NCI-H524 (cell line): ENCODE data around the gene AGFG2.

ENCODE experiments used
- DNase-seq, 2 experiments: peaks; one replicate each; lab custom pipeline; 2025; lab: John Stamatoyannopoulos, UW

Gene AGFG2

GRCh38 chr7:100613412-100614175, 74.6 kb downstream of the AGFG2 start:
- DNase-seq, result no peak

DNA sequence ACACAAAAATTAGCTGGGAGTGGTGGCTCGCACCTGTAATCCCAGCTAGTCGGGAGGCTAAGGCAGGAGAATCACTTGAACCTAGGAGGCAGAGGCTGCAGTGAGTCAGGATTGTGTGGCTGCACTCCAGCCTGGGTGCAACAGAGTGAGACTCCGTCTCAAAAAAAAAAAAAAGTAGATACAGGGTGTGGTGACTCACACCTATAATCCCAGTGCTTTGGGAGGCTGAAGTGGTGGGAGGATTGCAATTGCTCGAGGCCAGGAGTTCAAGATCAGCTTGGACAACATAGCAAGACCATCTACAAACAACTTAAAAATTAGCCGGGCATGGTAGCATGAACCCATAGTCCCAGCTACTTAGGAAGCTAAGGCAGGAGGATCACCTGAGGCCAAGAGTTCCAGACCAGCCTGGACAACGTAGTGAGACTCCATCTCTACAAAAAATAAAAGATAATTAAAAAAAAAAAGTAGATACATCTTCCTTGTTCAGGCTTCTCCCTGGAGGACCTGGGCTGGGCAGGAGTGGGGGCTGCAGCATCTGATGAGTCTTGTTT, 75.4 kb downstream of the AGFG2 start:
- DNase-seq, result no peak
